Aorta (tissue), 5 donors: ENCODE measurements around the gene KLHL21. TPM values are rescaled to one million over a fixed set of nuclear protein-coding genes. Genes with fewer than 3 reads are reported as not detected.
"Not testable (repeated sequence)": the region's sequence is repeated elsewhere in the genome, so short reads cannot be mapped to it uniquely, and the experiment has no call there.

Experiments used
- ATAC-seq: fragments of 200-7000 bp; cut with Tn5 transposase; one replicate; pipeline ENCODE4 v1.9.1; 2022; ENCODE audit warnings: moderate library complexity; ENCODE audit not compliant: low FRiP score
- DNase-seq, 2 donors: peaks; one replicate each; pipeline ENCODE4 v3.0.0-alpha.2; 2020
- H3K27ac ChIP-seq, 2 donors: one replicate each; pipeline ENCODE4 v1.5.1; 2013; ENCODE audit warnings: low read length in 2 of 2, mild to moderate bottlenecking in 2 of 2, moderate library complexity in 2 of 2, control low read depth in 1 of 2, inconsistent platforms in 1 of 2, low read depth in 1 of 2
- H3K27me3 ChIP-seq, 2 donors: one replicate each; pipeline ENCODE4 v1.6.1; 2013; ENCODE audit warnings: control low read depth in 1 of 2, low read length in 1 of 2, mild to moderate bottlenecking in 1 of 2, moderate library complexity in 1 of 2; ENCODE audit not compliant: insufficient read depth in 2 of 2, control insufficient read depth in 1 of 2
- H3K36me3 ChIP-seq, 2 donors: one replicate each; pipeline ENCODE4 v1.6.1; 2013; ENCODE audit warnings: control low read depth in 1 of 2, low read length in 1 of 2, mild to moderate bottlenecking in 1 of 2; ENCODE audit not compliant: insufficient read depth in 2 of 2, control insufficient read depth in 1 of 2
- H3K4me1 ChIP-seq, 2 donors: one replicate each; pipeline ENCODE4 v1.6.1; 2013; ENCODE audit warnings: low read length in 2 of 2, control low read depth in 1 of 2, mild to moderate bottlenecking in 1 of 2, moderate library complexity in 1 of 2; ENCODE audit not compliant: insufficient read depth in 2 of 2, control insufficient read depth in 1 of 2
- H3K4me3 ChIP-seq, 2 donors: one replicate each; pipeline ENCODE4 v1.5.1; 2013; ENCODE audit warnings: low read length in 2 of 2, control low read depth in 1 of 2, mild to moderate bottlenecking in 1 of 2
- H3K9me3 ChIP-seq: one replicate; pipeline ENCODE4 v1.6.1; 2013; ENCODE audit warnings: mild to moderate bottlenecking, low read length; ENCODE audit not compliant: control insufficient read depth
- WGBS, 2 donors: extraction: QIAGEN DNeasy Blood & Tissue Kit; methylation state at CpG; one replicate each; pipeline ENCODE4 v1.1.7; 2013; 5-methylcytosine and 5-hydroxymethylcytosine counted together
- intact Hi-C, 2 donors: fragments of 100-400 bp; cut with DNase I; formaldehyde crosslinking; loops; one replicate each; pipeline versions ENCODE4 v1.14.2 to v1.15.0; 2022
- polyA plus RNA-seq, 2 donors: library from polyadenylated mRNA; stranded (reverse); fragments of 200-250 nt; gene quantifications; one replicate each; pipeline ENCODE4 v1.2.3, GENCODE V29; 2013
- total RNA-seq, 2 donors: library from RNA; stranded (reverse); fragmentation: NEBNext Ultra II Directional; extraction: Animal tissue kit (Norgen Biotek cat#: 25700); gene quantifications; one replicate each; pipeline ENCODE4 v1.2.1, GENCODE V29; 2021
- donor health status: healthy with polysubstance abuse.
- donor health status: Bipolar disorder and iron deficiency.
- donor health status: DM: no; HTN: no; CAD: no.
- donor health status: DM: no; HTN: no; CAD: no.
- donor health status: DM: yes; HTN: yes; CAD: no.

KLHL21 gene
- total and polyA plus RNA-seq, 4 donors = 10.8 to 38.3 (median 37.7) TPM

DNA sequence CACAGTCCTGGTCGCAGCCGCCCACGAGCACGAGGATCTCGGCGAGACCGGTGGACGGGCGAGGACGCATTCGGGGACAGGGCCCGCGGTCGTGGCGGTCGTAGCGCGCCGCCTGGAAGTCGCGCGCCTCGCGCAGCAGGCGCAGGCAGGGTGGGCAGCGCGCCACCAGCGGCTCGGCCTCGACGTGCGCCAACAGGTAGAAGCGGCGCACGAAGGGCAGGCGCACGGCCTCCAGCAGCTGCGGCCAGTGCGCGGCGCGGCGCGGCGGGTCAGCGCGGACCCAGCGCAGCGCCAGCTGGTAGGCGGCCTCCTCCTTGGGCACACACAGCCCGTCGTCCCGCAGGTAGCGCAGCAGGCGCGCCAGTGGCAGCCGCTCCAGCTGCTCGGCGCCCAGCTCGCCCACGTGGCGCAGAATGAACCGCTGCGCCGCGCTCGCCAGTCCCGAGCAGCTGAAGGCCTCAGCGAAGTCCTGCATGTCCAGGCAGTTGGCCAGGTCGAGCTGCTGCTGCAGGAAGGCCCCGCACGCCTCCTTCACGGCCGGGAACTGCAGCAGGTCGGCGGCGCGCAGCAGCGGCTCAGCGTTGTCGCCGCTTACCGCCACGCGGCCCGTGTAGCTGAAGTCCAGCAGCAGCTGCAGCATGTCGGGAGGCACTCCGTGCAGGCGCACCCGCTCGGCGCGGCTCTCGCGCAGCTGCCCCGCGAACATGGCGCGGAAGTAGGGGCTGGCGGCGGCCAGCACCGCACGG is 573 bp downstream of the KLHL21 start:
- DNase-seq (peak in 1 of 2 donors; percentile 77), ATAC-seq (peak; percentile 3)
- intact Hi-C loops = loop anchor here in 1 of 2 donors (10.0 kb wide), 1 partner anchor 183 kb away; the partner anchor contains the start of gene CAMTA1
- Histone ChIP-seq H3K27ac (peak overlapping the region; percentile 85 to 89), H3K36me3 (peaks cover 0 to 6% of the 10 kb centered on the region in 2 donors), H3K4me1 (no peaks in the 10 kb centered on the region), H3K9me3 (no peaks in the 10 kb centered on the region), H3K4me3 (peak overlapping the region; percentile 57 to 70), H3K27me3 (peaks cover 0 to 2% of the 10 kb centered on the region in 2 donors)
- WGBS, 2 donors = 0% methylated on average over 78 to 103 of the region's 103 CpGs

- intact Hi-C loops = loop anchor here in 1 of 2 donors (10.0 kb wide), 1 partner anchor 184 kb away; the partner anchor contains the start of gene CAMTA1
- Histone ChIP-seq H3K4me3 (peak overlapping the region; percentile 57 to 70), H3K36me3 (peaks cover 0 to 6% of the 10 kb centered on the region in 2 donors), H3K27ac (peak overlapping the region; percentile 74 to 89), H3K4me1 (no peaks in the 10 kb centered on the region), H3K9me3 (no peaks in the 10 kb centered on the region), H3K27me3 (peaks cover 0 to 2% of the 10 kb centered on the region in 2 donors)
- DNase-seq = peak; percentile 90 to 93
- 0 to 1% methylated on average over 37 to 40 of the region's 40 CpGs for WGBS, 2 donors
- peak; percentile 71 for ATAC-seq
Observed at GRCh38 chr1:6601049-6601922, 1.4 kb downstream of the KLHL21 start.

GRCh38 chr1:6600410-6601048 is 2.1 kb downstream of the KLHL21 start:
- WGBS, 2 donors = 14 to 16% methylated on average over 10 of the region's 10 CpGs
- no peaks in the 10 kb centered on the region for H3K4me1 ChIP-seq

DNA sequence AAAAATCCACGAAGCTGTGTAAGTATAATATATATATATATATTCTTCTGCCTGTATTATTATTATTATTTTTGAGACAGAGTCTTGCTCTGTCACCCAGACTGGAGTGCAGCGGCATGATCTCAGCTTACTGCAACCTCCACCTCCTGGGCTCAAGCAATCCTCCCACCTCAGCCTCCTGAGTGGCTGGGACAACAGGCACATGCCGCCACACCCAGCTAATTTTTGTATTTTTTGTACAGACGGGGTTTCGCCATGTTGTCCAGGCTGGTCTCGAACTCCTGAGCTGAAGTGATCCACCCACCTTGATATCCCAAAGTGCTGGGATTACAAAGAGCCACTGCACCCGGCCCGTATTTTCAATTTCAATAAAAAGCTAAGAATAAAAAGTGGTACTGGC is 2.7 kb downstream of the KLHL21 start:
- 56 to 64% methylated on average over 8 of the region's 8 CpGs for WGBS, 2 donors
- Histone ChIP-seq H3K4me3 (peak overlapping the region; percentile 57 to 70), H3K36me3 (peaks cover 0 to 10% of the 10 kb centered on the region in 2 donors), H3K27ac (peak overlapping the region in 1 of 2 donors; percentile 74)
- intact Hi-C loops = loop anchor here in 1 of 2 donors (10.0 kb wide), 1 partner anchor 185 kb away; the partner anchor contains the start of gene CAMTA1
- H3K4me1 ChIP-seq, DNase-seq, H3K9me3 ChIP-seq, ATAC-seq, H3K27me3 ChIP-seq: not testable (repeated sequence)

More at GRCh38 chr1:6600410-6601048, 2.1 kb downstream of the KLHL21 start:
- DNase-seq = no peak
- peak overlapping the region; percentile 74 to 81 for H3K27ac ChIP-seq
- H3K36me3 ChIP-seq = peaks cover 0 to 6% of the 10 kb centered on the region in 2 donors
- H3K27me3 ChIP-seq = peaks cover 0 to 2% of the 10 kb centered on the region in 2 donors
- no peaks in the 10 kb centered on the region for H3K9me3 ChIP-seq
- ATAC-seq = no peak
- peak overlapping the region; percentile 57 to 70 for H3K4me3 ChIP-seq
- intact Hi-C loops = loop anchor here in 1 of 2 donors (10.0 kb wide), 1 partner anchor 184 kb away; the partner anchor contains the start of gene CAMTA1

- ATAC-seq (no peak), DNase-seq (no peak)
- H3K4me1 ChIP-seq = no peaks in the 10 kb centered on the region
- 86% methylated on average over 31 of the region's 31 CpGs for WGBS, 2 donors
- peak overlapping the region in 1 of 2 donors; percentile 70 for H3K4me3 ChIP-seq
- H3K27ac ChIP-seq = peak overlapping the region in 1 of 2 donors; percentile 14
- H3K36me3 ChIP-seq = peaks cover 0 to 12% of the 10 kb centered on the region in 2 donors
- no peaks in the 10 kb centered on the region for H3K9me3 ChIP-seq
- intact Hi-C loops = no loop called here
- H3K27me3 ChIP-seq = peaks cover 0 to 2% of the 10 kb centered on the region in 2 donors
Observed at GRCh38 chr1:6599141-6599975, 3.3 kb downstream of the KLHL21 start.

GRCh38 chr1:6597777-6598131 is 4.9 kb downstream of the KLHL21 start:
- Histone ChIP-seq H3K36me3 (peaks cover 0 to 19% of the 10 kb centered on the region in 2 donors), H3K4me1 (no peaks in the 10 kb centered on the region)
- intact Hi-C loops = no loop called here

GRCh38 chr1:6596886-6597776 is 5.5 kb downstream of the KLHL21 start:
- peaks cover 0 to 22% of the 10 kb centered on the region in 2 donors for H3K36me3 ChIP-seq
- 63 to 70% methylated on average over 15 of the region's 15 CpGs for WGBS, 2 donors
- H3K4me3 ChIP-seq = no peak overlapping the region
- ATAC-seq (no peak), DNase-seq (no peak)
- no peaks in the 10 kb centered on the region for H3K27me3 ChIP-seq
- H3K9me3 ChIP-seq = no peaks in the 10 kb centered on the region
- intact Hi-C loops = no loop called here
- no peaks in the 10 kb centered on the region for H3K4me1 ChIP-seq
- H3K27ac ChIP-seq = peak overlapping the region in 1 of 2 donors; percentile 53

More at GRCh38 chr1:6597777-6598131, 4.9 kb downstream of the KLHL21 start:
- H3K9me3 ChIP-seq = no peaks in the 10 kb centered on the region
- H3K4me3 ChIP-seq = no peak overlapping the region
- ATAC-seq = no peak
- 87 to 89% methylated on average over 6 of the region's 6 CpGs for WGBS, 2 donors
- H3K27me3 ChIP-seq = peaks cover 0 to 2% of the 10 kb centered on the region in 2 donors
- no peak for DNase-seq
- H3K27ac ChIP-seq = peak overlapping the region in 1 of 2 donors; percentile 53
